Measurements from ENCODE around the gene ASTN2. TPM values are rescaled to one million over a fixed set of nuclear protein-coding genes. Genes with fewer than 3 reads are reported as not detected.

ASTN2 gene
- total and polyA plus RNA-seq, 9 of the 15 experiments (the other 6 are each of a cell fraction or from before 2014, with no cell fraction given): 0.56 to 3.5 (median 1.9) TPM

GRCh38 chr9:117379341-117379740 lies 35.5 kb downstream of the ASTN2 start:
- Histone ChIP-seq H2AFZ (ENCODE audit: low read depth, low read length) (no peak overlapping the region), H3K4me1 (replicated peaks in 1 of 2; ENCODE audit: control insufficient read depth in 2 of 2, insufficient read depth in 2 of 2, low read length in 2 of 2) (no peaks in the 10 kb centered on the region), H3K4me3 (no peak overlapping the region), H3K9ac (ENCODE audit: insufficient read depth in 1 of 2, low read depth in 2 of 2, low read length in 2 of 2) (no peak overlapping the region), H3K27ac (ENCODE audit: extremely low read depth, low read depth, low read length) (no peak overlapping the region), H3K4me2 (ENCODE audit: insufficient read depth, low read length) (no peak overlapping the region), H3K36me3 (ENCODE audit: control insufficient read depth, insufficient read depth, low read length) (no peaks in the 10 kb centered on the region), H3K9me1 (ENCODE audit: control insufficient read depth, insufficient read depth, low read length) (no peaks in the 10 kb centered on the region), H3K27me3 (ENCODE audit: control insufficient read depth in 2 of 2, insufficient read depth in 2 of 2, low read length in 2 of 2) (no peaks in the 10 kb centered on the region), H3K9me3 (replicated peaks; ENCODE audit: control insufficient read depth, insufficient read depth, low read depth, low read length) (no peaks in the 10 kb centered on the region), H4K20me1 (replicated peaks; ENCODE audit: control insufficient read depth, insufficient read depth, low read length) (no peaks in the 10 kb centered on the region), H3K79me2 (ENCODE audit: control insufficient read depth, insufficient read depth, low read length) (no peaks in the 10 kb centered on the region)
- WGBS (ENCODE audit: insufficient coverage, low coverage, missing lambda C conversion rate): 3% methylated on average over 2 of the region's 2 CpGs
- POLR2A ChIA-PET: no interaction called here
- no peak for FAIRE-seq
- CTCF ChIA-PET (ENCODE audit: low intra/inter-chr PET ratio): no interaction called here
- DNase-seq (ENCODE audit: extremely low read depth in 1 of 4, low spot score in 3 of 4): no peak
- no TSS peak for BruUV-seq (replicated peaks)
- in situ Hi-C loops (cut with MboI) (no loop called here), intact Hi-C loops (cut with micrococcal nuclease) (no loop called here)
- ATAC-seq: no peak
- TF ChIP-seq RBM15 (IDR thresholded peaks at IDR 0.05; ENCODE audit: insufficient read depth, low read length): no peak
- TF ChIP-seq COPS2 (conservative IDR thresholded peaks at IDR 0.05): no peak
- no peak for TF ChIP-seq MXI1 (IDR thresholded peaks at IDR 0.05; ENCODE audit: low read depth, low read length)
- no peak for TF ChIP-seq MAFK (IDR thresholded peaks at IDR 0.05; ENCODE audit: low read length)
- no peak for TF ChIP-seq ZNF121 (CRISPR knock-in tag; conservative IDR thresholded peaks at IDR 0.05)
- no peak for TF ChIP-seq ZBTB7A (IDR thresholded peaks at IDR 0.05; ENCODE audit: borderline replicate concordance, control insufficient read depth, low read depth, low read length)
- no peak for TF ChIP-seq ZNF263 (CRISPR knock-in tag; IDR thresholded peaks at IDR 0.05; ENCODE audit: borderline replicate concordance)
- TF ChIP-seq NFRKB (IDR thresholded peaks at IDR 0.05; ENCODE audit: low read depth): no peak
- TF ChIP-seq ZNF407 (IDR thresholded peaks at IDR 0.05; ENCODE audit: low read depth): no peak
- TF ChIP-seq CBX1 (IDR thresholded peaks at IDR 0.05; ENCODE audit: low read depth): no peak
- TF ChIP-seq MEF2A (IDR thresholded peaks at IDR 0.05; ENCODE audit: control insufficient read depth, low read depth, low read length): no peak

All from K562 (cell line).